ENCODE measurements around the gene DACH1. TPM values are rescaled to one million over a fixed set of nuclear protein-coding genes. Genes with fewer than 3 reads are reported as not detected.
A peak's percentile ranks its signal among the peaks of the same experiment; 100 is the strongest.

Gene DACH1
- total and polyA plus RNA-seq, 12 donors: 1.2 to 5.2 (median 2.6) TPM

DNA sequence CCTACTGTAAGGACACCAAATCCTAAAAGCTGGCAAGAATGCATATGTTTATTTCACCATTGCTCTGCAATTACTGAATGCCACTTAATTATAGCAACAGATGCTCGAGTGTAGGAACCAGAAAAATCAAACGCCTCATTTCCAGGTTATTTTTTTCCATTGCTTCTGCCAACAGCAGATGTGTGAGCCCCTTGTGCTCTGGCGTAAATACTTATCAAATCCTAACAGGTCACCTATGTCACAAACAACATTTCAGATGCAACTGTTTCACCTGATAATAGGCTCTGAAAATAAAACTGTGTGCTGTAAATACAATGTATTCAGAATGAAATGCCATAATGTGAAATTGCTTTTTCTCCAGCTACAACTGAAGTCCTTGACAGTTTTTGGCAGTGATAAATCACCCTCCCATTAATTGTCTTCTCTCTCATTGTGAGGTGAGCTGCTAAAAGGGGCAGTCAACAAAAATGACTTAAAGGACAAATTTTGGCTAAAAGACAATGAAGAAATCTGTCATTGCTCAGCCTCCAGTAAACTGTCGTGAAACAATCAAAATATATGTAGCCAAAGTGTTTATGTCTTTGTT is 344.0 kb downstream of the DACH1 start:
- H3K4me1 ChIP-seq: peaks cover 0 to 41% (median 5%) of the 10 kb centered on the region in 9 donors
- intact Hi-C loops (cut with DNase I): loop anchor here in 1 of 10 donors (10.0 kb wide), 1 partner anchor 352 kb away; no protein-coding TSS in a partner anchor
- peak overlapping the region in 3 of 10 donors; percentile 40 to 61 (median 50) for H3K27ac ChIP-seq
- no peaks in the 10 kb centered on the region for H3K9me3 ChIP-seq
- ATAC-seq: peak in 1 of 8 donors; percentile 47
- H3K4me3 ChIP-seq: no peak overlapping the region
- WGBS, 2 donors: 36 to 49% methylated on average over 4 of the region's 4 CpGs
- H3K27me3 ChIP-seq: no peaks in the 10 kb centered on the region
- TF ChIP-seq, protein P1, sequence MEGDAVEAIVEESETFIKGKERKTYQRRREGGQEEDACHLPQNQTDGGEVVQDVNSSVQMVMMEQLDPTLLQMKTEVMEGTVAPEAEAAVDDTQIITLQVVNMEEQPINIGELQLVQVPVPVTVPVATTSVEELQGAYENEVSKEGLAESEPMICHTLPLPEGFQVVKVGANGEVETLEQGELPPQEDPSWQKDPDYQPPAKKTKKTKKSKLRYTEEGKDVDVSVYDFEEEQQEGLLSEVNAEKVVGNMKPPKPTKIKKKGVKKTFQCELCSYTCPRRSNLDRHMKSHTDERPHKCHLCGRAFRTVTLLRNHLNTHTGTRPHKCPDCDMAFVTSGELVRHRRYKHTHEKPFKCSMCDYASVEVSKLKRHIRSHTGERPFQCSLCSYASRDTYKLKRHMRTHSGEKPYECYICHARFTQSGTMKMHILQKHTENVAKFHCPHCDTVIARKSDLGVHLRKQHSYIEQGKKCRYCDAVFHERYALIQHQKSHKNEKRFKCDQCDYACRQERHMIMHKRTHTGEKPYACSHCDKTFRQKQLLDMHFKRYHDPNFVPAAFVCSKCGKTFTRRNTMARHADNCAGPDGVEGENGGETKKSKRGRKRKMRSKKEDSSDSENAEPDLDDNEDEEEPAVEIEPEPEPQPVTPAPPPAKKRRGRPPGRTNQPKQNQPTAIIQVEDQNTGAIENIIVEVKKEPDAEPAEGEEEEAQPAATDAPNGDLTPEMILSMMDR (IDR thresholded peaks at IDR 0.05): no peak
- no peak for DNase-seq
- H3K36me3 ChIP-seq: no peaks in the 10 kb centered on the region

DNA sequence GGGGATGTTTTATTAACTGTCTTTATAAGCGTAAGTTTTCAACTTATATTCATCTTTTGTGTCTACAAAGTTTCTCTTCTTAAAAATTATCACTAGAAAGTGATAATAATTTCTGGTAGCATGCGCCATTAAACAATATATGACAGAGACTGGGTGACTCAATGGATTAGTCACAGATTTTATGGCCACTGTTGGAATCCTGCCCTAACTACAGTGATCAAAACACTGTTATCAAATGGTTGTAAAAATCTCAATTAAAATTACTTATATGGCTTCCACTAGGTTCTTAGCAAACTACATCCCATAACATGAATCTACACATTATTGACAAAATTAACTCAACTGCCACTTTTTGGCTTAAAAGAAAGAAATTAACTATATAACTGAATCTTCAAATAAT is 350.0 kb downstream of the DACH1 start:
- 94 to 98% methylated on average over 2 of the region's 2 CpGs for WGBS, 2 donors
- TF ChIP-seq, protein P1 (IDR thresholded peaks at IDR 0.05): no peak
- intact Hi-C loops (cut with DNase I): no loop called here
- no peak for ATAC-seq
- Histone ChIP-seq H3K4me1 (peaks cover 0 to 16% (median 1%) of the 10 kb centered on the region in 9 donors), H3K9me3 (no peaks in the 10 kb centered on the region), H3K27ac (no peak overlapping the region), H3K36me3 (no peaks in the 10 kb centered on the region), H3K27me3 (no peaks in the 10 kb centered on the region), H3K4me3 (no peak overlapping the region)
- no peak for DNase-seq

DNA sequence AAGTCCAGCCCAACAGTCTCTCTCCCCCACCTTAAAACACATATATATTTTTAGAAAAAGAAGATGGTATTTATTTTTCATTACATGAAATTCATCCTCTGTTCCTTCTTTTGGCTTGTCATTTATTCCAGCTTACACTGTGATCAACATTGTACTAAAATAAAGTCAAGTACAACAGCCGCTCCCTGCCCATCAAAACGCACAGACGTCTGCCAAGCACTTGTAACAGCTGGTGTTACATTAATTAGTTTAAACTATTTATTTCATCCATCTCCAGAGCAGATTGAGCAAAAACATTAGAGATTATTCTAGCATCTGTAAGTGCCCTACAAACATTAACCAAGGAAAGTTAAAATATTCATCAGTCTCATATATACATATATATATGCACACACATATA is 350.5 kb downstream of the DACH1 start:
- 52 to 65% methylated on average over 3 of the region's 3 CpGs for WGBS, 2 donors
- no peak for ATAC-seq
- Histone ChIP-seq H3K9me3 (no peaks in the 10 kb centered on the region), H3K4me1 (peaks cover 0 to 11% (median 0%) of the 10 kb centered on the region in 9 donors), H3K27me3 (no peaks in the 10 kb centered on the region), H3K36me3 (no peaks in the 10 kb centered on the region), H3K27ac (no peak overlapping the region), H3K4me3 (no peak overlapping the region)
- no peak for DNase-seq
- TF ChIP-seq, protein P1 (IDR thresholded peaks at IDR 0.05): no peak
- intact Hi-C loops (cut with DNase I): no loop called here

DNA sequence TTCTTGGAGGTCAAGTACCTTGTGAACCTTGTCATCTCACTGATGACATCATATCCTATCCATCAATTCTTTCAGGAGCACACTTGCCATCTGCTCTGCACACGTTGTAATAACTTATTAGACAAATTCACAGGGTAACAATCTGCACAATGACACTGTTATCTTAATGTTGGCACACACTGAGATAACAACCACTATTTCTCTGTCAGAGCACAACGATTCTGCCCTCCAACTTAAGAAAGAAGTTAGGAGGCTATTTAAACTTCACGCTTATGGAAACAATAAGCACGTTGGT is 351.3 kb downstream of the DACH1 start:
- Histone ChIP-seq H3K36me3 (no peaks in the 10 kb centered on the region), H3K27ac (no peak overlapping the region), H3K4me3 (no peak overlapping the region), H3K9me3 (no peaks in the 10 kb centered on the region), H3K27me3 (no peaks in the 10 kb centered on the region), H3K4me1 (peaks cover 0 to 3% (median 0%) of the 10 kb centered on the region in 9 donors)
- 29 to 38% methylated on average over 4 of the region's 4 CpGs for WGBS, 2 donors
- DNase-seq (no peak), ATAC-seq (no peak)
- intact Hi-C loops (cut with DNase I): no loop called here
- TF ChIP-seq, protein P1 (IDR thresholded peaks at IDR 0.05): no peak

All from heart right ventricle (tissue), 16 donors.